ENCODE results near the gene CFAP53. TPM values are rescaled to one million over a fixed set of nuclear protein-coding genes. Genes with fewer than 3 reads are reported as not detected.

The CFAP53 gene
- total RNA-seq, 2 donors from 2014 or later = 0.37 to 0.66 TPM

- Histone ChIP-seq H3K27me3 (ENCODE audit: control insufficient read depth, insufficient read depth, low read length, poor library complexity, severe bottlenecking) (peaks cover 5% of the 10 kb centered on the region), H3K27ac (ENCODE audit: low read depth, low read length) (no peak overlapping the region), H3K4me3 (ENCODE audit: low read length) (no peak overlapping the region), H3K36me3 (ENCODE audit: control insufficient read depth, insufficient read depth, low read length) (no peaks in the 10 kb centered on the region), H3K9me3 (ENCODE audit: control insufficient read depth, low read length) (peaks cover 6% of the 10 kb centered on the region), H3K4me1 (ENCODE audit: control insufficient read depth, insufficient read depth, low read length) (peaks cover 2% of the 10 kb centered on the region), H3K9ac (ENCODE audit: extremely low read depth, low read length, poor library complexity, severe bottlenecking) (no peak overlapping the region)
- H3K36me3 Mint-ChIP-seq (ENCODE audit: low read depth) = no peaks in the 10 kb centered on the region
- H3K9me3 Mint-ChIP-seq = peaks cover 17% of the 10 kb centered on the region
- no peak overlapping the region for H3K27ac Mint-ChIP-seq
- no peak overlapping the region for H3K4me3 Mint-ChIP-seq
- TF ChIP-seq CTCF (conservative IDR thresholded peaks at IDR 0.05) = no peak
- 79 to 80% methylated on average over 4 to 5 of the region's 5 CpGs for WGBS, 2 experiments (ENCODE audit: insufficient coverage in 1 of 2, insufficient read length in 1 of 2)
- no peak for DNase-seq
- peaks cover 68% of the 10 kb centered on the region for H3K27me3 Mint-ChIP-seq (ENCODE audit: insufficient read depth)
- peaks cover 5% of the 10 kb centered on the region for H3K4me1 Mint-ChIP-seq
Measured at GRCh38 chr18:50301074-50301473, 34.8 kb upstream of the CFAP53 start.

- H3K4me1 ChIP-seq (ENCODE audit: control insufficient read depth, insufficient read depth, low read length) = peaks cover 2% of the 10 kb centered on the region
- H3K9me3 ChIP-seq (ENCODE audit: control insufficient read depth, low read length) = no peaks in the 10 kb centered on the region
- no peak for DNase-seq
- H3K4me3 Mint-ChIP-seq = no peak overlapping the region
- no peak overlapping the region for H3K27ac ChIP-seq (ENCODE audit: low read depth, low read length)
- no peak overlapping the region for H3K9ac ChIP-seq (ENCODE audit: extremely low read depth, low read length, poor library complexity, severe bottlenecking)
- H3K9me3 Mint-ChIP-seq = peaks cover 14% of the 10 kb centered on the region
- WGBS, 2 experiments (ENCODE audit: insufficient coverage in 1 of 2, insufficient read length in 1 of 2) = 88 to 89% methylated on average over 6 to 7 of the region's 7 CpGs
- peaks cover 5% of the 10 kb centered on the region for H3K4me1 Mint-ChIP-seq
- no peaks in the 10 kb centered on the region for H3K36me3 Mint-ChIP-seq (ENCODE audit: low read depth)
- no peak overlapping the region for H3K4me3 ChIP-seq (ENCODE audit: low read length)
- peaks cover 70% of the 10 kb centered on the region for H3K27me3 Mint-ChIP-seq (ENCODE audit: insufficient read depth)
- H3K27ac Mint-ChIP-seq = no peak overlapping the region
- H3K27me3 ChIP-seq (ENCODE audit: control insufficient read depth, insufficient read depth, low read length, poor library complexity, severe bottlenecking) = peaks cover 8% of the 10 kb centered on the region
- H3K36me3 ChIP-seq (ENCODE audit: control insufficient read depth, insufficient read depth, low read length) = no peaks in the 10 kb centered on the region
- no peak for TF ChIP-seq CTCF (conservative IDR thresholded peaks at IDR 0.05)
Measured at GRCh38 chr18:50299626-50300388, 33.5 kb upstream of the CFAP53 start.

GRCh38 chr18:50298443-50299284 is 32.4 kb upstream of the CFAP53 start:
- TF ChIP-seq CTCF (conservative IDR thresholded peaks at IDR 0.05) = peak; percentile 25
- Mint-ChIP-seq H3K4me1 (peaks cover 5% of the 10 kb centered on the region), H3K4me3 (peak overlapping the region; percentile 65), H3K9me3 (peaks cover 12% of the 10 kb centered on the region), H3K27me3 (ENCODE audit: insufficient read depth) (peaks cover 71% of the 10 kb centered on the region), H3K36me3 (ENCODE audit: low read depth) (no peaks in the 10 kb centered on the region), H3K27ac (no peak overlapping the region)
- peaks cover 5% of the 10 kb centered on the region for H3K9me3 ChIP-seq (ENCODE audit: control insufficient read depth, low read length)
- H3K9ac ChIP-seq (ENCODE audit: extremely low read depth, low read length, poor library complexity, severe bottlenecking) = no peak overlapping the region
- no peaks in the 10 kb centered on the region for H3K36me3 ChIP-seq (ENCODE audit: control insufficient read depth, insufficient read depth, low read length)
- peaks cover 2% of the 10 kb centered on the region for H3K4me1 ChIP-seq (ENCODE audit: control insufficient read depth, insufficient read depth, low read length)
- H3K27me3 ChIP-seq (ENCODE audit: control insufficient read depth, insufficient read depth, low read length, poor library complexity, severe bottlenecking) = peaks cover 8% of the 10 kb centered on the region
- DNase-seq = no peak
- WGBS, 2 experiments (ENCODE audit: insufficient coverage in 1 of 2, insufficient read length in 1 of 2) = 94 to 97% methylated on average over 16 to 49 of the region's 49 CpGs
- no peak overlapping the region for H3K4me3 ChIP-seq (ENCODE audit: low read length)
- H3K27ac ChIP-seq (ENCODE audit: low read depth, low read length) = no peak overlapping the region
